Ishikawa (cell line): ENCODE data around the gene TSPAN15.

Experiments
- CEBPB ChIP-seq: IDR thresholded peaks from 2 replicates; pipeline ENCODE4 v1.6.1; 2012
- CREB1 ChIP-seq: IDR thresholded peaks from 2 replicates; pipeline ENCODE4 v1.6.1; 2012; ENCODE audit warnings: low read depth
- EGR1 ChIP-seq: IDR thresholded peaks from 2 replicates; pipeline ENCODE4 v1.6.1; 2012
- EP300 ChIP-seq: IDR thresholded peaks from 2 replicates; pipeline ENCODE4 v1.6.1; 2012; ENCODE audit warnings: borderline replicate concordance
- FOXM1 ChIP-seq: IDR thresholded peaks from 2 replicates; pipeline ENCODE4 v1.6.1; 2012; ENCODE audit warnings: low read depth, borderline replicate concordance
- MAX ChIP-seq: IDR thresholded peaks from 2 replicates; pipeline ENCODE4 v1.6.1; 2012
- NFIC ChIP-seq: IDR thresholded peaks from 2 replicates; pipeline ENCODE4 v1.6.1; 2012
- RAD21 ChIP-seq: IDR thresholded peaks from 2 replicates; pipeline ENCODE4 v1.6.1; 2012; ENCODE audit warnings: low read depth
- REST ChIP-seq: IDR thresholded peaks from 2 replicates; pipeline ENCODE4 v1.6.1; 2012; ENCODE audit warnings: low read depth, mild to moderate bottlenecking
- TAF1 ChIP-seq: IDR thresholded peaks from 2 replicates; pipeline ENCODE4 v1.6.1; 2012; ENCODE audit warnings: low read depth, mild to moderate bottlenecking
- TCF12 ChIP-seq: IDR thresholded peaks from 2 replicates; pipeline ENCODE4 v1.6.1; 2012; ENCODE audit warnings: low read depth
- TEAD4 ChIP-seq: IDR thresholded peaks from 2 replicates; pipeline ENCODE4 v1.6.1; 2012
- USF1 ChIP-seq: IDR thresholded peaks from 2 replicates; pipeline ENCODE4 v1.6.1; 2012
- YY1 ChIP-seq: IDR thresholded peaks from 2 replicates; pipeline ENCODE4 v1.6.1; 2012; ENCODE audit warnings: low read depth
- ZBTB7A ChIP-seq: IDR thresholded peaks from 2 replicates; pipeline ENCODE4 v1.6.1; 2012; ENCODE audit warnings: low read depth

The TSPAN15 gene

GRCh38 chr10:69413221-69413865, 37.9 kb upstream of the TSPAN15 start:
- TF ChIP-seq RAD21, result peak; percentile 78
- TF ChIP-seq TEAD4, result no peak

- TF ChIP-seq FOXM1, result no peak
- no peak for TF ChIP-seq RAD21
- TF ChIP-seq NFIC, result no peak
- TF ChIP-seq REST, result no peak
- no peak for TF ChIP-seq MAX
- no peak for TF ChIP-seq CEBPB
- TF ChIP-seq TAF1, result no peak
Measured at GRCh38 chr10:69414036-69415018, 36.9 kb upstream of the TSPAN15 start.

GRCh38 chr10:69415049-69415448, 36.2 kb upstream of the TSPAN15 start:
- TF ChIP-seq RAD21 (no peak), CEBPB (no peak), FOXM1 (no peak), CREB1 (no peak), TCF12 (no peak), MAX (no peak), ZBTB7A (no peak), REST (no peak), EGR1 (no peak), YY1 (no peak), USF1 (no peak), NFIC (no peak), TAF1 (no peak)

- TF ChIP-seq EGR1, result no peak
- TF ChIP-seq NFIC, result no peak
- no peak for TF ChIP-seq TEAD4
- no peak for TF ChIP-seq REST
- TF ChIP-seq CEBPB, result no peak
- no peak for TF ChIP-seq YY1
- TF ChIP-seq USF1, result no peak
- TF ChIP-seq EP300, result no peak
- no peak for TF ChIP-seq MAX
- TF ChIP-seq TAF1, result no peak
- no peak for TF ChIP-seq ZBTB7A
- no peak for TF ChIP-seq CREB1
- no peak for TF ChIP-seq FOXM1
- no peak for TF ChIP-seq TCF12
- no peak for TF ChIP-seq RAD21
Measured at GRCh38 chr10:69415951-69416350, 35.3 kb upstream of the TSPAN15 start.
